ENCODE data around the gene ROPN1. TPM values are rescaled to one million over a fixed set of nuclear protein-coding genes. Genes with fewer than 3 reads are reported as not detected.

The ROPN1 gene
- total RNA-seq, 2 experiments from 2014 or later = not detected

- no peak overlapping the region for H3K27ac Mint-ChIP-seq
- ChIA-PET POLR2A (interaction anchor here (2.5 kb wide), 1 partner anchor 8 kb away, joined by 9 read pairs; the partner anchor contains the start of gene CCDC14), CTCF (interaction anchor here (1.5 kb wide), 1 partner anchor 12 kb away, joined by 4 read pairs; no protein-coding TSS in a partner anchor)
- DNase-seq = no peak
- no peaks in the 10 kb centered on the region for H3K27me3 Mint-ChIP-seq
- H3K4me1 Mint-ChIP-seq = peaks cover 3% of the 10 kb centered on the region
- H3K4me3 Mint-ChIP-seq = no peak overlapping the region
- H3K36me3 Mint-ChIP-seq (ENCODE audit: low read depth) = peaks cover 44% of the 10 kb centered on the region
- no peaks in the 10 kb centered on the region for H3K9me3 Mint-ChIP-seq
Measured at GRCh38 chr3:123952844-123953520, 38.9 kb downstream of the ROPN1 start.

DNA sequence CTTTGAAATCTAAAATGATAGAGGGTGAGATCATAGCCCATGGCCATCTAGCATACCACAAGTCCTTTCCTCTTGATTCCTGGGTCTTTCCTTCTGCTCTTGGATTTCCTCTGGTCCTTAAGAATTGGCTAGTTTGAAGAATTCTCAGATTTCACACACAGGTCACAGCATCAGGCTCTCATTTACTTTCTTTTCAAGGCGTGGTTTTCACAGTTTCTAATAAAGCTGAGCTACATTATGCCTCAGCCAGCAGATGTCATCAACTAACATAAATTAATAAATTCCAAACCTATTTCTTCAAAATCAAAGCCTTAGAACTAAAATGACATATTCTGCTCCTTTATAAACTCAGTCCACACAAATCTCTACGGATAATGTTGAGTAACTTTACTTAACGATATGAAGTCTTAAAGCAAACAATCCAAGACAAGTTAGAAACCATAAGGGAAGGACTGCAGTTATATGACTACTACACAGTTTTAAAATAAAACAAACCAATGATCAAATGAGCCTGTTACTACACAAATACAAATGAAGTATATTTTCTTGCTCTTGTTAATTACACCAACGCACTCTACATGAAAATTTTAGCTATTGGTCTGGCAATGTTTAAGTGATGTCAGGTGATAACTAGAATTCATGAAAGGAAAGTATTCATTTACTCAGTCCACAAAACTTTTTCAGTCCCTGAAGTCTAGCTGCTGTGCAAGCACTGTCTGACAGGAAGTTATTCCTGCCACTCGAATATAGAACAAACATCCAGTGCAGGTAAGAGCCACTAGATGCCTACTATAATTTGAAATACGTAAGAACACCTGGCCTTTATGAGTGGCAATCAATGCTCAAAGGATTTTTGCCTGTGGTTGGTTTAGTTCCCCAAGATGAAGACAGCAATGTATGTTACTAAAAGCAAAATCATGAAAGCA lies 40.1 kb downstream of the ROPN1 start:
- Mint-ChIP-seq H3K27me3 (no peaks in the 10 kb centered on the region), H3K9me3 (no peaks in the 10 kb centered on the region), H3K36me3 (ENCODE audit: low read depth) (peaks cover 45% of the 10 kb centered on the region), H3K27ac (no peak overlapping the region), H3K4me1 (no peaks in the 10 kb centered on the region), H3K4me3 (no peak overlapping the region)
- POLR2A ChIA-PET = interaction anchor here (2.5 kb wide), 1 partner anchor 9 kb away, joined by 9 read pairs; the partner anchor contains the start of gene CCDC14
- CTCF ChIA-PET = interaction anchor here (1.5 kb wide), 1 partner anchor 10 kb away, joined by 4 read pairs; no protein-coding TSS in a partner anchor
- no peak for DNase-seq

- H3K4me3 Mint-ChIP-seq = no peak overlapping the region
- H3K9me3 Mint-ChIP-seq = no peaks in the 10 kb centered on the region
- no peak overlapping the region for H3K27ac Mint-ChIP-seq
- POLR2A ChIA-PET = no interaction called here
- no peak for DNase-seq
- peaks cover 46% of the 10 kb centered on the region for H3K36me3 Mint-ChIP-seq (ENCODE audit: low read depth)
- CTCF ChIA-PET = interaction anchor here (0.6 kb wide), 1 partner anchor 9 kb away, joined by 3 read pairs; no protein-coding TSS in a partner anchor
- no peaks in the 10 kb centered on the region for H3K27me3 Mint-ChIP-seq
- H3K4me1 Mint-ChIP-seq = no peaks in the 10 kb centered on the region
Measured at GRCh38 chr3:123949641-123950040, 42.3 kb downstream of the ROPN1 start.

DNA sequence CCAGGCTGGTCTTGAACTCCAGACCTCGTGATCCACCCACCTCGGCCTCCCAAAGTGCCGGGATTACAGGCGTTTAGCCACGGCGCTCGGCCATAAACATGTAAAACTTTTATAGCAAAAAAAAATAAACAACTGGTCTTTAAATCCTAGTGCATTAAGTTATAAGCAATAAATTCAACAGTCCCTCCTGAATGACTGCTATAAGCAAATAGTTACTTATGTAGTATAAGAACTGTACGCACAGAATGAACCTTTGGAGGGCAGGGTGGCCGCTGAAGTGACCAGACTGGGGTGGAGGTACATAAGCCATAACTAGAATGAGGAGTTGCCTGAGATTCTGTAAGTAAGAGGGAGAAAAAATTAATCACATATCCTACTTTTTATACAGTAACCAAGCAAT lies 43.5 kb downstream of the ROPN1 start:
- ChIA-PET POLR2A (no interaction called here), CTCF (no interaction called here)
- peaks cover 51% of the 10 kb centered on the region for H3K36me3 Mint-ChIP-seq (ENCODE audit: low read depth)
- DNase-seq = no peak
- no peak overlapping the region for H3K4me3 Mint-ChIP-seq
- H3K4me1 Mint-ChIP-seq = no peaks in the 10 kb centered on the region
- no peaks in the 10 kb centered on the region for H3K9me3 Mint-ChIP-seq
- no peaks in the 10 kb centered on the region for H3K27me3 Mint-ChIP-seq
- H3K27ac Mint-ChIP-seq = no peak overlapping the region

DNA sequence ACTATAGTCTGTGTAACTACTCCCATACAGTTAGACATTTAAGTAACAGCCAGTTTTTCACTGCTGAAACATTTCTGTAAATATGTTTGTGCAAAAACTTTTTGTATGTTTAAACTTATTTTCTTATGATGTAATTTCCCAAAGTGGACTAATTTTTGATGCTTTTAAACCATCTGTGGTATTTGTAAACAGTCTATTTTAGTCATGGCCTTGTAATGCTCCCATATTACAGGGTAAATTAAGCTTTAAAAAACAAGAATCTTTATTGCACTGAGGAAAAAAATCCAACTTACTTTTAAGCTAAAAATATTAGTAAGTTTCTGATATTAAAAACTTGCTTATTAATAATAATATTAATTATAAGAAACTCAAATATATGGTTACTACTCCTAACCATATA lies 44.4 kb downstream of the ROPN1 start:
- Mint-ChIP-seq H3K36me3 (ENCODE audit: low read depth) (peaks cover 47% of the 10 kb centered on the region), H3K4me3 (no peak overlapping the region), H3K27me3 (no peaks in the 10 kb centered on the region), H3K27ac (no peak overlapping the region), H3K9me3 (no peaks in the 10 kb centered on the region), H3K4me1 (no peaks in the 10 kb centered on the region)
- ChIA-PET POLR2A (no interaction called here), CTCF (no interaction called here)
- DNase-seq = no peak

DNA sequence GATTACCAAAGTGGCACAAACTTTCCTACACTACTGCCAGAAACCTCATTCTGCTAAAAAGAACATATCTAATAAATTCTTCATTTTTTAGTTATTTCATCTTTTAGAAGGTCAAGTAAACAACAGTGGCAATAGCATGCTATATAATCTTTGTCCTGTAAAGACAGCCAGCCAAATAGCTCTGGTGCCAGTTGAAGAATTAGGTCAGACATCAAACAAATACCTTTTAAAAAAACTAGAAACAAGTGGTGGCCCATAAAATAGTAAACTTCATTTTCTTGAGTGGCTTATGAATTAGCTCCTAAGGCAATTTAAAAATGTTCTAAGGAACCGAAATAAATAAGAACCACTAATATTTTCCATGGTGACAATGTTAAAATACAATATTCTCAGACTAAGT lies 50.4 kb downstream of the ROPN1 start:
- Mint-ChIP-seq H3K27ac (no peak overlapping the region), H3K9me3 (no peaks in the 10 kb centered on the region), H3K4me1 (no peaks in the 10 kb centered on the region), H3K27me3 (no peaks in the 10 kb centered on the region), H3K36me3 (ENCODE audit: low read depth) (peaks cover 50% of the 10 kb centered on the region), H3K4me3 (no peak overlapping the region)
- POLR2A ChIA-PET = no interaction called here
- no peak for DNase-seq
- CTCF ChIA-PET = interaction anchor here (1.4 kb wide), 1 partner anchor 11 kb away, joined by 4 read pairs; no protein-coding TSS in a partner anchor

DNA sequence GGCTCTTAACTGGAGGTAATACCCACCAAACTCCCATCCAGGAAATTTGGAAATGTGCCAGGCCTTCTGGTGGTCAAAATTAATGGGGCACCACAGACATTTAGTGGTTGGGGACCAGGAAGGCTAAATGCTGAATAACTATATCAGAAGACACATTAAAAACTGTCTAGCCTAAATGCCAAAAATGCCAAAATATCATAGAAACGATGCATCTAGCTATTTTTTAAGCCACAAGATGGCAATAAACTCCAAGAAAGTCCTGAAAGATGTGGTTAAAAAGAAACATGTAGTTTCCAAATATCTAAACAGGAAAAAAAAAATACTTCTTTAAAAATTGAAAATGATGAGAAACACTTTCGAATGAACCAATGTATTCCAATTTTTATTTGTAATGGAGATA lies 50.8 kb downstream of the ROPN1 start:
- no peak for DNase-seq
- Mint-ChIP-seq H3K4me3 (no peak overlapping the region), H3K27me3 (no peaks in the 10 kb centered on the region), H3K9me3 (no peaks in the 10 kb centered on the region), H3K4me1 (no peaks in the 10 kb centered on the region), H3K36me3 (ENCODE audit: low read depth) (peaks cover 47% of the 10 kb centered on the region), H3K27ac (no peak overlapping the region)
- ChIA-PET CTCF (interaction anchor here (1.0 to 1.4 kb wide), 2 partner anchors 8 to 12 kb away, joined by 3 to 4 read pairs; no protein-coding TSS in a partner anchor), POLR2A (no interaction called here)

GRCh38 chr3:123939706-123940105 lies 52.2 kb downstream of the ROPN1 start:
- no peak overlapping the region for H3K27ac Mint-ChIP-seq
- no peak overlapping the region for H3K4me3 Mint-ChIP-seq
- no peak for DNase-seq
- no peaks in the 10 kb centered on the region for H3K4me1 Mint-ChIP-seq
- H3K27me3 Mint-ChIP-seq = no peaks in the 10 kb centered on the region
- ChIA-PET CTCF (no interaction called here), POLR2A (no interaction called here)
- no peaks in the 10 kb centered on the region for H3K9me3 Mint-ChIP-seq
- H3K36me3 Mint-ChIP-seq (ENCODE audit: low read depth) = peaks cover 43% of the 10 kb centered on the region

DNA sequence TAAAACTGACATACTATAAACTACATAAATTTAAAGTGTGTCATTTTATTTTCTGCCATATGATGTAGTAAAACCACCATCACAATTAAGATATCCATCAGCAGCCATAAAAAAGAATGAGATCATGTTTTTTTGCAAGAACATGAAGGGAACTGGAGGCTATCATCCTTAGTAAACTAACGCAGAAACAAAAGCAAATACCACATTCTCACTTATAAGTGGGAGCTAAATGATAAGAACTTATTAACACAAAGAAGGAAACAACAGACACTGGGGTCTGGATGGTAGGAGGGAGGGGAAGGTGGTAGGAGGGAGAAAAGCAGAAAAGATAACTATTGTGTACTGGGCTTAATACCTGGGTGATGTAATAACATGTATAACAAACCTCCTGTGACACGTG lies 55.5 kb downstream of the ROPN1 start:
- Mint-ChIP-seq H3K9me3 (no peaks in the 10 kb centered on the region), H3K36me3 (ENCODE audit: low read depth) (peaks cover 47% of the 10 kb centered on the region), H3K27ac (no peak overlapping the region), H3K27me3 (no peaks in the 10 kb centered on the region), H3K4me1 (no peaks in the 10 kb centered on the region), H3K4me3 (no peak overlapping the region)
- no peak for DNase-seq
- ChIA-PET POLR2A (no interaction called here), CTCF (no interaction called here)

- POLR2A ChIA-PET = no interaction called here
- no peaks in the 10 kb centered on the region for H3K9me3 Mint-ChIP-seq
- no peaks in the 10 kb centered on the region for H3K4me1 Mint-ChIP-seq
- peaks cover 50% of the 10 kb centered on the region for H3K36me3 Mint-ChIP-seq (ENCODE audit: low read depth)
- no peak for DNase-seq
- no peak overlapping the region for H3K27ac Mint-ChIP-seq
- no peaks in the 10 kb centered on the region for H3K27me3 Mint-ChIP-seq
- CTCF ChIA-PET = interaction anchor here (1.0 kb wide), 1 partner anchor 45 kb away, joined by 3 read pairs; no protein-coding TSS in a partner anchor
- no peak overlapping the region for H3K4me3 Mint-ChIP-seq
Measured at GRCh38 chr3:123935830-123936229, 56.1 kb downstream of the ROPN1 start.

GRCh38 chr3:123934250-123934649 lies 57.7 kb downstream of the ROPN1 start:
- CTCF ChIA-PET = no interaction called here
- POLR2A ChIA-PET = no interaction called here
- Mint-ChIP-seq H3K36me3 (ENCODE audit: low read depth) (peaks cover 48% of the 10 kb centered on the region), H3K4me1 (no peaks in the 10 kb centered on the region), H3K4me3 (no peak overlapping the region), H3K27ac (no peak overlapping the region), H3K9me3 (no peaks in the 10 kb centered on the region), H3K27me3 (no peaks in the 10 kb centered on the region)
- no peak for DNase-seq

DNA sequence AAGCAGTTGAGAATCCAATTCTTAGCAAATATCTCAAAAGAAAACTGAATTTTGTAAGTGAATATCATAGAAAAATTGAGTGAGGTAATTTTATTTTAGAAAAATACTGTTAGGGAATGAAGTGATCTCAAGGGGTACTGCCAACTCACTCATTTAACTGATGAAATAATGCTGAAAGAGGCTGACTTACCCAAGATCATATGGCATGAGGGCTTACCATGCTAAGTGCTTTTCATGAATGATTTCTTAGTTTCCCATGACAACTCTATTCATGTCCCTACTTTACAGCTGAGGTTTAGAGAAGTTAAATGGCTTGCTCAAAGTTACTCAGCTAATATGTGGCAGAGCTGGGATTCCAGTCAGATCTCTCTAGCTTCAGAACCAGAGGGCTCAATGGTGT lies 61.5 kb downstream of the ROPN1 start:
- POLR2A ChIA-PET = no interaction called here
- no peak for DNase-seq
- H3K36me3 Mint-ChIP-seq (ENCODE audit: low read depth) = peaks cover 32% of the 10 kb centered on the region
- CTCF ChIA-PET = no interaction called here
- H3K4me3 Mint-ChIP-seq = no peak overlapping the region
- H3K27ac Mint-ChIP-seq = no peak overlapping the region
- H3K27me3 Mint-ChIP-seq = no peaks in the 10 kb centered on the region
- H3K9me3 Mint-ChIP-seq = no peaks in the 10 kb centered on the region
- H3K4me1 Mint-ChIP-seq = no peaks in the 10 kb centered on the region

DNA sequence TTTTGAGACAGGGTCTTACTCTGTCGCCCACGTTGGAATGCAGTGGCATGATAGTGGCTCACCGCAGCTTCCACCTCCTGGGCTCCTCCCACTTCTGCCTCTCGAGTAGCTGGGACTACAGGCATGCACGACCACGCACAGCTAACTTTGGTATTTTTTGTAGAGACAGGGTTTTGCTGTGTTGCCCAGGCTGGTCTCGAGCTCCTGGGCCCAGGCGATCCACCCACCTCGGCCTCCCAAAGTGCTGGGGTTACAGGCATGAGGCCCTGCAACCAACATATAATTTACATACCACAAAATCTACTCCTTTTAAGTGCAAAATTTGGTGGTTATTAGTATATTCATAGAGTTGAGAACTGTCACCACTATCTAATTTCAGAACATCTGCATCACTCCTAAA lies 62.6 kb downstream of the ROPN1 start:
- H3K4me3 Mint-ChIP-seq = no peak overlapping the region
- ChIA-PET POLR2A (no interaction called here), CTCF (no interaction called here)
- no peak overlapping the region for H3K27ac Mint-ChIP-seq
- H3K9me3 Mint-ChIP-seq = no peaks in the 10 kb centered on the region
- H3K27me3 Mint-ChIP-seq = no peaks in the 10 kb centered on the region
- no peaks in the 10 kb centered on the region for H3K4me1 Mint-ChIP-seq
- DNase-seq = no peak
- H3K36me3 Mint-ChIP-seq (ENCODE audit: low read depth) = peaks cover 40% of the 10 kb centered on the region
